Suprapubic skin (tissue), 4 donors: ENCODE data around the gene CAMK1D. TPM values are rescaled to one million over a fixed set of nuclear protein-coding genes. Genes with fewer than 3 reads are reported as not detected.

Experiments used
- DNase-seq, 2 donors: peaks; one replicate each; pipeline ENCODE4 v3.0.0-alpha.2; 2019; ENCODE audit warnings: low spot score in 2 of 2
- H3K27ac ChIP-seq: fragments of 200-600 bp; sonication (generic); one replicate; pipeline ENCODE4 v1.5.1; 2019
- H3K27me3 ChIP-seq: fragments of 200-600 bp; sonication (generic); one replicate; pipeline ENCODE4 v1.5.1; 2019
- H3K36me3 ChIP-seq: fragments of 200-600 bp; sonication (generic); one replicate; pipeline ENCODE4 v1.5.1; 2019
- H3K4me1 ChIP-seq: fragments of 200-600 bp; sonication (generic); one replicate; pipeline ENCODE4 v1.5.1; 2019
- H3K4me3 ChIP-seq: fragments of 200-600 bp; sonication (generic); one replicate; pipeline ENCODE4 v1.5.1; 2019; ENCODE audit warnings: mild to moderate bottlenecking
- H3K9me3 ChIP-seq: fragments of 200-600 bp; sonication (generic); one replicate; pipeline ENCODE4 v1.5.1; 2019
- CTCF ChIP-seq, 2 donors: fragments of 200-600 bp in 1 of 2; fragments of 450-650 bp in 1 of 2; sonication (generic) in 1 of 2; IDR thresholded peaks; one replicate each; pipeline ENCODE4 v1.5.1; 2016 to 2019; ENCODE audit warnings: antibody characterized with exemption in 2 of 2, mild to moderate bottlenecking in 1 of 2, moderate library complexity in 1 of 2
- EP300 ChIP-seq: sonication (generic); formaldehyde crosslinking; IDR thresholded peaks from one replicate; pipeline ENCODE4 v1.6.1; 2017; ENCODE audit warnings: antibody characterized with exemption
- POLR2A ChIP-seq, 2 donors: fragments of 450-650 bp; IDR thresholded peaks; one replicate each; pipeline ENCODE4 v1.6.1; 2017; ENCODE audit warnings: antibody characterized with exemption in 2 of 2, mild to moderate bottlenecking in 2 of 2, moderate library complexity in 2 of 2
- POLR2AphosphoS5 ChIP-seq, 3 donors: sonication (generic); formaldehyde crosslinking; IDR thresholded peaks; one replicate each; pipeline ENCODE4 v1.6.1; 2017; ENCODE audit warnings: antibody characterized with exemption in 3 of 3
- WGBS: methylation state at CpG from one replicate; pipeline ENCODE4 v1.1.5; 2018; 5-methylcytosine and 5-hydroxymethylcytosine counted together
- total RNA-seq, 4 donors: library from RNA; depleted of rRNA; stranded (reverse); fragments of >200 nt; gene quantifications; one replicate each; pipeline ENCODE4 v1.1.0, GENCODE V29; 2016

CAMK1D gene
- total RNA-seq, 4 donors from 2014 or later, result 26.4 to 31.3 (median 30.2) TPM

GRCh38 chr10:12590675-12591659, 241.6 kb downstream of the CAMK1D start:
- Histone ChIP-seq H3K36me3 (no peaks in the 10 kb centered on the region), H3K27ac (peak overlapping the region; percentile 66), H3K4me3 (no peak overlapping the region), H3K4me1 (peaks cover 45% of the 10 kb centered on the region), H3K27me3 (no peaks in the 10 kb centered on the region), H3K9me3 (no peaks in the 10 kb centered on the region)
- 88% methylated on average over 17 of the region's 17 CpGs for WGBS
- TF ChIP-seq POLR2A (IDR thresholded peaks at IDR 0.05) (no peak), CTCF (IDR thresholded peaks at IDR 0.05) (no peak), POLR2AphosphoS5 (IDR thresholded peaks at IDR 0.05) (no peak), EP300 (no peak)
- no peak for DNase-seq

- TF ChIP-seq EP300 (no peak), POLR2A (IDR thresholded peaks at IDR 0.05) (no peak), CTCF (IDR thresholded peaks at IDR 0.05) (no peak), POLR2AphosphoS5 (IDR thresholded peaks at IDR 0.05) (no peak)
- 91% methylated on average over 5 of the region's 5 CpGs for WGBS
- no peak overlapping the region for H3K27ac ChIP-seq
These were observed 243.6 kb downstream of the CAMK1D start for GRCh38 chr10:12592967-12593366.

GRCh38 chr10:12594448-12594944, 245.1 kb downstream of the CAMK1D start:
- Histone ChIP-seq H3K27ac (peak overlapping the region; percentile 51), H3K9me3 (no peaks in the 10 kb centered on the region), H3K36me3 (no peaks in the 10 kb centered on the region), H3K27me3 (no peaks in the 10 kb centered on the region), H3K4me1 (peaks cover 19% of the 10 kb centered on the region), H3K4me3 (no peak overlapping the region)
- WGBS, result 69% methylated on average over 8 of the region's 8 CpGs
- no peak for TF ChIP-seq POLR2A (IDR thresholded peaks at IDR 0.05)
- TF ChIP-seq EP300, result no peak
- TF ChIP-seq POLR2AphosphoS5 (IDR thresholded peaks at IDR 0.05), result no peak
- no peak for TF ChIP-seq CTCF (IDR thresholded peaks at IDR 0.05)
- no peak for DNase-seq

More at GRCh38 chr10:12592967-12593366, 243.6 kb downstream of the CAMK1D start:
- H3K4me1 ChIP-seq, result peaks cover 34% of the 10 kb centered on the region
- no peaks in the 10 kb centered on the region for H3K36me3 ChIP-seq
- DNase-seq, result no peak
- no peaks in the 10 kb centered on the region for H3K27me3 ChIP-seq
- no peaks in the 10 kb centered on the region for H3K9me3 ChIP-seq
- no peak overlapping the region for H3K4me3 ChIP-seq

GRCh38 chr10:12595936-12596576, 246.7 kb downstream of the CAMK1D start:
- TF ChIP-seq POLR2AphosphoS5 (IDR thresholded peaks at IDR 0.05) (no peak), EP300 (no peak), POLR2A (IDR thresholded peaks at IDR 0.05) (no peak), CTCF (IDR thresholded peaks at IDR 0.05) (no peak)
- no peak for DNase-seq
- Histone ChIP-seq H3K27me3 (no peaks in the 10 kb centered on the region), H3K36me3 (no peaks in the 10 kb centered on the region), H3K4me1 (peaks cover 8% of the 10 kb centered on the region), H3K4me3 (no peak overlapping the region), H3K9me3 (no peaks in the 10 kb centered on the region), H3K27ac (no peak overlapping the region)
- WGBS, result 94% methylated on average over 2 of the region's 2 CpGs

GRCh38 chr10:12597176-12597575, 247.8 kb downstream of the CAMK1D start:
- Histone ChIP-seq H3K4me3 (no peak overlapping the region), H3K36me3 (no peaks in the 10 kb centered on the region), H3K27ac (no peak overlapping the region), H3K4me1 (peaks cover 8% of the 10 kb centered on the region), H3K9me3 (no peaks in the 10 kb centered on the region), H3K27me3 (no peaks in the 10 kb centered on the region)
- TF ChIP-seq CTCF (IDR thresholded peaks at IDR 0.05), result no peak
- no peak for TF ChIP-seq EP300
- TF ChIP-seq POLR2A (IDR thresholded peaks at IDR 0.05), result no peak
- no peak for TF ChIP-seq POLR2AphosphoS5 (IDR thresholded peaks at IDR 0.05)
- no peak for DNase-seq
- 81% methylated on average over 6 of the region's 6 CpGs for WGBS
